HPDE6-E6E7 (cell line): Measurements from ENCODE around the gene MYT1.
"Not testable (repeated sequence)": the region's sequence is repeated elsewhere in the genome, so short reads cannot be mapped to it uniquely, and the experiment has no call there.

Experiments
- DNase-seq: peaks from one replicate; pipeline ENCODE4 v3.0.0; 2011; ENCODE audit warnings: missing footprints; ENCODE audit errors: extremely low spot score

MYT1 gene

GRCh38 chr20:64229507-64230061 is 65.3 kb downstream of the MYT1 start:
- DNase-seq, result no peak

- no peak for DNase-seq
Measured at GRCh38 chr20:64230461-64231145, 66.4 kb downstream of the MYT1 start.

- no peak for DNase-seq
Measured at GRCh38 chr20:64231621-64232550, 67.6 kb downstream of the MYT1 start.

GRCh38 chr20:64232794-64233193 is 68.5 kb downstream of the MYT1 start:
- no peak for DNase-seq

- DNase-seq, result no peak
Measured at GRCh38 chr20:64233725-64234124, 69.5 kb downstream of the MYT1 start.

GRCh38 chr20:64234291-64234791 is 70.1 kb downstream of the MYT1 start:
- no peak for DNase-seq

- DNase-seq, result not testable (repeated sequence)
Measured at GRCh38 chr20:64234921-64235565, 70.8 kb downstream of the MYT1 start.

GRCh38 chr20:64236137-64237088 is 72.2 kb downstream of the MYT1 start:
- DNase-seq, result no peak

- DNase-seq, result no peak
Measured at GRCh38 chr20:64237316-64237715, 73.1 kb downstream of the MYT1 start.

GRCh38 chr20:64238115-64238825 is 74.0 kb downstream of the MYT1 start:
- no peak for DNase-seq

GRCh38 chr20:64238851-64239387 is 74.7 kb downstream of the MYT1 start:
- DNase-seq, result no peak

GRCh38 chr20:64239449-64240242 is 75.4 kb downstream of the MYT1 start:
- no peak for DNase-seq

GRCh38 chr20:64240243-64241015 is 76.2 kb downstream of the MYT1 start:
- DNase-seq, result no peak

- DNase-seq, result no peak
Measured at GRCh38 chr20:64241061-64241460, 76.8 kb downstream of the MYT1 start.

- DNase-seq, result no peak
Measured at GRCh38 chr20:64242003-64242796, 77.9 kb downstream of the MYT1 start.

- no peak for DNase-seq
Measured at GRCh38 chr20:64242797-64243475, 78.7 kb downstream of the MYT1 start.

- DNase-seq, result no peak
Measured at GRCh38 chr20:64244281-64244805, 80.1 kb downstream of the MYT1 start.
